Transverse colon (tissue), 4 donors: ENCODE data around the gene SRXN1.

Experiments used
- CTCF ChIP-seq, 5 experiments: fragments of 200-600 bp in 3 of 5; fragments of 450-650 bp in 2 of 5; sonication (generic) in 3 of 5; IDR thresholded peaks; 1 replicate in 2 of 5; 2 replicates in 3 of 5; pipeline ENCODE4 v1.5.1; 2016 to 2017; ENCODE audit warnings: antibody characterized with exemption in 5 of 5, inconsistent platforms in 3 of 5, mild to moderate bottlenecking in 2 of 5, moderate library complexity in 1 of 5
- EP300 ChIP-seq: sonication (generic); formaldehyde crosslinking; IDR thresholded peaks from one replicate; pipeline ENCODE4 v1.6.1; 2017; ENCODE audit warnings: antibody characterized with exemption, low read depth
- POLR2A ChIP-seq: fragments of 450-650 bp; IDR thresholded peaks from one replicate; pipeline ENCODE4 v1.6.1; 2016; ENCODE audit warnings: antibody characterized with exemption, mild to moderate bottlenecking, moderate library complexity
- POLR2AphosphoS5 ChIP-seq, 3 donors: sonication (generic); formaldehyde crosslinking; IDR thresholded peaks; one replicate each; pipeline ENCODE4 v1.6.1; 2016; ENCODE audit warnings: antibody characterized with exemption in 3 of 3

GRCh38 chr20:695165-695866 lies 42.3 kb upstream of the SRXN1 start:
- TF ChIP-seq CTCF (IDR thresholded peaks at IDR 0.05): no peak
- TF ChIP-seq POLR2A: no peak
- no peak for TF ChIP-seq EP300
- TF ChIP-seq POLR2AphosphoS5 (IDR thresholded peaks at IDR 0.05): no peak
